ENCODE data around the gene IRAK1BP1.
A peak's percentile ranks its signal among the peaks of the same experiment; 100 is the strongest.
"Not testable (repeated sequence)": the region's sequence is repeated elsewhere in the genome, so short reads cannot be mapped to it uniquely, and the experiment has no call there.

The IRAK1BP1 gene

DNA sequence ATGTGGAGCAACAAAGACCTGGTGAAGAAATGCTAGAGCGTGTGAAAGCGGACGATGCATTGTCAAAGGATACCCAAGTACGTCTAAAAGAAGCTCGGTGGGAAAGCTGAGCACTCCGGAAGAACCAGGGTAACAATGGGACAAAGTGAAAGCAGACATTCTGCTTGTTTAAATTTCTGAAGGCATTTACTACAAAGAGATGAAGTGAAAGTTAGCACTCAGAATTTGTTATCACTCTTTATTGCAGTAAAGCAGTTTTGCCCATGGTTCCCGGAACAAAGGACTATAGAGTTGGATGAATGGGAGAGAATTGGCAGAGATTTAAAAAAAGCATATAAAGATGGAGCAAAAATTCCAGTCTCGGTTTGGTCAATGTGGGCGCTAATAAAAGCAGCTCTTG is 12.8 kb upstream of the IRAK1BP1 start:
- no peak for ATAC-seq (ENCODE audit: low read depth)
- Mint-ChIP-seq H3K27ac (no peak overlapping the region), H3K36me3 (peaks cover 6% of the 10 kb centered on the region), H3K4me1 (no peaks in the 10 kb centered on the region), H3K4me3 (no peak overlapping the region), H3K9me3 (peaks cover 2% of the 10 kb centered on the region), H3K27me3 (no peaks in the 10 kb centered on the region)
- no peak for DNase-seq (ENCODE audit: low spot score in 2 of 2)

DNA sequence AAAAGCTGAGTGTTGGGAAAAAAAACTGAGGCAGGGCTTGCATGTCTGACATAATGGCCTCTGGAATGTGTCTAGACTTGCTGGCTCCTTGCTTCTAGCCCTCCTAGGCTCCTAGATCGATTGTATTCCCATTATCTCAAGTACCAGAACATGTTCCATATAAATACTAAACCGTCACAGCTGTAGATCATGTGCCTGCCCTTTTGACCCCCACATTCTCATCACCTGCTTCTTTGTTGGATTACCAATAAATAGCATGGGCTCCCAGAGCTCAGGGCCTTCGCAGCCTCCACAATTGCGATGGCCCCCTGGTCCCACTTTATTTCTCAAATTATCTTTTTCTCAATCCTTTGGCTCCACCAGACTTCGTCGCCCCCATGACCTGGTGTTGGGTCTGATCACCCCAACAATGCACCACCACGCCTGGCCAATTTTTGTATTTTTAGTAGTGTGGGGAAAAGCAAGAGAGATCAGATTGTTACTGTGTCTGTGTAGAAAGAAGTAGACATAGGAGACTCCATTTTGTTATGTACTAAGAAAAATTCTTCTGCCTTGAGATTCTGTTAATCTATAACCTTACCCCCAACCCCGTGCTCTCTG is 8.9 kb upstream of the IRAK1BP1 start:
- H3K4me1 Mint-ChIP-seq, H3K27ac Mint-ChIP-seq: not testable (repeated sequence)

DNA sequence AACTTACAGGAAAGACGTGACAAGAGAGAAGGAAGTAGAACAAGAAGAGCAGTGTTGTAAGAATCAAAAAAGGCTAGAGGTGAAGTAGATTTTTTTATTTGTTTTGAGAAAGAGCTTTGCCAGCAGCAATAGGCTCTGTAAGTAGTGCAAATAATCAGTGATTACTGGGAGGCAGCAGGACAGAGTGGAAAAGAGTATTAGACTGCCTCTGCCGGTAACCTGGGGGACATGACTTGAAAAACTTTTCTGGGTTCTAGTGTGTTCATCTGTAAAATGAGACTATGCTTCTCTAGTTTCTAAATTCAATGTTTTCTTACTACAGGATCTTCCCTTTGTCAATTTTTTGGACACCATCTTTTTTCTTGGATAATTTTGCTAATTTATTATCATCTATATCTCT is 5.8 kb upstream of the IRAK1BP1 start:
- no peak overlapping the region for H3K27ac Mint-ChIP-seq
- no peak for DNase-seq (ENCODE audit: low spot score in 2 of 2)

More for the DNA sequence above, 8.9 kb upstream of the IRAK1BP1 start:
- DNase-seq (ENCODE audit: low spot score in 2 of 2); H3K36me3 Mint-ChIP-seq; ATAC-seq (ENCODE audit: low read depth); H3K9me3 Mint-ChIP-seq; H3K4me3 Mint-ChIP-seq; H3K27me3 Mint-ChIP-seq: not testable (repeated sequence)

DNA sequence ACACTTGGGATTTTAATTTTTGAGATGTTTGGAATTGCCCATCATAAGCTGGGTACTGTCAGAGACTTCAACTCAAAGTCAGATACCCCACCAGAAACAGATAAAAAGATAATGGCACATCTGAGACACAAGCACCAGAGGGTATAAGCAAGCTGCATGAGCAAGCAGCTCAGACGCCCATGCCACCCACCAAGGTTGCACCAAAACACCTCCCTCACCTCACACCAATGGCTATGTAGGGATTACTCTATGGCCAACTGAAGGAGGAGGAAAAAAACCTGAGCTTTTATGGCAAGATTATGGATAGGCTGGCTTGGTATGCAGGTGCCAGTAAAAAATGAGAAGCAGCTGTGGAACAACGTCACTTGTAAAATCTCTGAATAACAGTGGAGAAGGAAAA is 3.8 kb upstream of the IRAK1BP1 start:
- no peak overlapping the region for H3K4me3 Mint-ChIP-seq
- H3K36me3 Mint-ChIP-seq: peaks cover under 1% of the 10 kb centered on the region
- peaks cover 3% of the 10 kb centered on the region for H3K4me1 Mint-ChIP-seq
- DNase-seq (ENCODE audit: low spot score in 2 of 2) (no peak), ATAC-seq (ENCODE audit: low read depth) (no peak)
- H3K9me3 Mint-ChIP-seq: peaks cover under 1% of the 10 kb centered on the region
- no peaks in the 10 kb centered on the region for H3K27me3 Mint-ChIP-seq
- no peak overlapping the region for H3K27ac Mint-ChIP-seq

More for the DNA sequence above, 5.8 kb upstream of the IRAK1BP1 start:
- Mint-ChIP-seq H3K9me3 (peaks cover 2% of the 10 kb centered on the region), H3K4me1 (no peaks in the 10 kb centered on the region), H3K4me3 (no peak overlapping the region), H3K36me3 (peaks cover 2% of the 10 kb centered on the region), H3K27me3 (no peaks in the 10 kb centered on the region)
- no peak for ATAC-seq (ENCODE audit: low read depth)

DNA sequence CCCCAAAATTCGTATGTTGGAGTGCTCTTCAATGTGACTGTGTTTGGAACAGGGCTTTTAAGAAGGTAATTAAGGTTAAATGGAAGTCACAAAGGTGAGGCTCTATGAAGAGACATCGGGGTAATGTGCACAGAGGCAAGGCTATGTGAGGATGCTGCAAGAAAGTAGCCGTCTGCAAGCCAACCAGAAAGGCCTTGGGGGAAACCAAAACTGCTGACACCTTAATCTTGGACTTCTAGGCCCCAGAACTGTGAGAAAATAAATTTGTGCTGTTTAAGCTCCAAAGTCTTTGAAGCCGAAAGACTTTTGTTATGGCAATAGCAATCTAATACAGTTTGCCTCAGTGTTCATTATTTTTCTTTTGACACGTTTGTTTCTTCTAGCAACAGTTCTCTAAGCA is 2.4 kb upstream of the IRAK1BP1 start:
- H3K27me3 Mint-ChIP-seq: no peaks in the 10 kb centered on the region
- peaks cover 3% of the 10 kb centered on the region for H3K4me1 Mint-ChIP-seq
- H3K27ac Mint-ChIP-seq: no peak overlapping the region
- no peaks in the 10 kb centered on the region for H3K36me3 Mint-ChIP-seq
- H3K4me3 Mint-ChIP-seq: no peak overlapping the region
- ATAC-seq (ENCODE audit: low read depth) (no peak), DNase-seq (ENCODE audit: low spot score in 2 of 2) (no peak)
- no peaks in the 10 kb centered on the region for H3K9me3 Mint-ChIP-seq

DNA sequence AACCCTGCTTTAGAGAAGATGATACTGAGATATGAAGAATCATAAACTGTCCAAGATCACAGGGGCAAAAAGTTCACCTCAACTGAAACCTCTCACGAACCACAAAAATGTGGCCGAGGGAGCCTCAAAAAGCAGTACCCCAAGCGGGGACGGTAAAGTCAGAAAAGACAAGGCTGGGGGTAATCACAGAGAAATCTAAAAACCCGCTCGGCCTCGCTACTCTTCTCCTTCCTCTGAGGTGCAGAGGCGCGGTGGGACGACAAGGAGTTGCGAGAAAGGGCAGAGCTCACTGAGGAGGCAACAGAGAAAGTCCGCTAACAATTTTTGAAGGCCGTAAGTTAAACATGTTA is 356 bp upstream of the IRAK1BP1 start:
- no peak for DNase-seq (ENCODE audit: low spot score in 2 of 2)

DNA sequence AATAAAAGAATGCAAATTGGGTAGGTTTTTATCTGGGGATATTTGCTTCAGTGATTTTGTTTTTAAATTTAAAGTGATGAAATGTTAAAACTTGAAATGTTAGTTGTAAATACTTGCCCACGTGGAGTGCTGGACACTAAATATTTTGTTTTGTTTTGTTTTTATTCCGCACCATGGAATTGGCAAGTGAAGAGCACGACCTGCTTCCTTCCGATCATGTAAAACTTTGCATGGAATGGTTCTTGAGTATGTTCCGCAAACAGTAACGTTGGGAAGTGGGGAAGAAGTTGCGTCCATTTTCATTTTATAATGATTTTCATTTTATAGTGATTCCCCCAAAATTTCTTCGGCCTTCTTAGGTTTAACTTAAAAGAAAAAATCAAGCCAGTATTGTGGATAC is 765 bp downstream of the IRAK1BP1 start:
- peaks cover 2% of the 10 kb centered on the region for H3K36me3 Mint-ChIP-seq
- H3K4me1 Mint-ChIP-seq: peaks cover 3% of the 10 kb centered on the region
- ATAC-seq (ENCODE audit: low read depth) (no peak), DNase-seq (ENCODE audit: low spot score in 2 of 2) (no peak)
- peak overlapping the region; percentile 94 for H3K4me3 Mint-ChIP-seq
- H3K27ac Mint-ChIP-seq: peak overlapping the region; percentile 93
- H3K27me3 Mint-ChIP-seq: no peaks in the 10 kb centered on the region
- H3K9me3 Mint-ChIP-seq: no peaks in the 10 kb centered on the region

More for the DNA sequence above, 356 bp upstream of the IRAK1BP1 start:
- peak; percentile 25 for ATAC-seq (ENCODE audit: low read depth)
- peak overlapping the region; percentile 94 for H3K4me3 Mint-ChIP-seq
- H3K9me3 Mint-ChIP-seq: no peaks in the 10 kb centered on the region
- H3K27ac Mint-ChIP-seq: peak overlapping the region; percentile 93
- peaks cover 2% of the 10 kb centered on the region for H3K36me3 Mint-ChIP-seq
- H3K4me1 Mint-ChIP-seq: peaks cover 3% of the 10 kb centered on the region
- no peaks in the 10 kb centered on the region for H3K27me3 Mint-ChIP-seq

DNA sequence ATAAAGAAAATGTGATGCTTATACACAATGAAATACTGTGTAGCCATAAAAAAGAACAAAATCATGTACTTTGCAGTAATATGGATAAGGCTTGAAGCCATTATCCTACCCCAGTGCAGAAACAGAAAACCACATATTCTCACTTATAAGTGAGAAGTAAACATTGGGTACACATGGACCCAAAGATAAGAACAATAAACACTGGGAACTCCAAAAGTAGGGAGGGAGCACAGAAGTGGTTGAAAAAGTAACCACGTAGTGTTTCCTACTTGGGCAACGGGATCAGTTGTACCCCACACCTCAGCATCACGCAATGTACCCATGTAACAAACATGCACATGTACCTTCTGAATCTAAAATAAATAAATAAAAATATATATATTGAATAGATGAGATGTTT is 8.2 kb downstream of the IRAK1BP1 start:
- no peak for ATAC-seq (ENCODE audit: low read depth)
- Mint-ChIP-seq H3K36me3 (peaks cover 29% of the 10 kb centered on the region), H3K9me3 (no peaks in the 10 kb centered on the region), H3K4me1 (no peaks in the 10 kb centered on the region), H3K27me3 (no peaks in the 10 kb centered on the region), H3K4me3 (no peak overlapping the region), H3K27ac (no peak overlapping the region)
- DNase-seq (ENCODE audit: low spot score in 2 of 2): no peak

DNA sequence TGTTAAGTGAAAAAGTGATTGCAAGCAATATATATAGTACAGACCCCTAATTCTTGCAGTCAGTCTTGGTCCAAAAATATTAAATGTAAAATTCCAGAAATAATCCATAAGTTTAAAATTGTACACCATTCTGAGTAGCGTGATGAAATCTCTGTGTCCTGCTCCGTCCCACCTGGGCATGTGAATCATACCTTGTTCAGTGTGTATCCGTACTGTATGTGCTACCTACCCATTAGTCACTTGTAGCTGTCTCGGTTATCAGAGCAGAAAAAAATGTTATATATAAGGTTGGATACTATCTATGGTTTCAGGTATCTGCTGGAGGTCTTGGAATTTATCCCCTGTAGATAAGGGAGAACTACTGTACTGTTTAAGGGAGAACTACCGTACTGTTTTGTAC is 16.3 kb downstream of the IRAK1BP1 start:
- peaks cover 19% of the 10 kb centered on the region for H3K36me3 Mint-ChIP-seq
- H3K4me1 Mint-ChIP-seq: no peaks in the 10 kb centered on the region
- ATAC-seq (ENCODE audit: low read depth) (no peak), DNase-seq (ENCODE audit: low spot score in 2 of 2) (no peak)
- no peak overlapping the region for H3K27ac Mint-ChIP-seq
- H3K27me3 Mint-ChIP-seq: no peaks in the 10 kb centered on the region
- H3K9me3 Mint-ChIP-seq: no peaks in the 10 kb centered on the region
- H3K4me3 Mint-ChIP-seq: no peak overlapping the region

DNA sequence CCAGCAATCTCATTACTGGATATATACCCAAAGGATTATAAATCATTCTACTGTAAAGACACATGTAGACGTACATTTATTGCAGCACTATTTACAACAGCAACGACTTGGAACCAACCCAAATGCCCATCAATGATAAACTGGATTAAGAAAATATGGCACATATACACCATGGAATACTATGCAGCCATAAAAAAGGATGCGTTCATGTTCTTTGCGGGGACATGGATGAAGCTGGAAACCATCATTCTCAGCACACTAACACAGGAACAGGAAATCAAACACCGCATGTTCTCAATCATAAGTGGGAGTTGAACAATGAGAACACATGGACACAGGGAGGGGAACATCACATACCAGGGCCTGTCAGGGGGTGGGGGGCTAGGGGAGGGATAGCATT is 22.6 kb downstream of the IRAK1BP1 start:
- peaks cover 16% of the 10 kb centered on the region for H3K36me3 Mint-ChIP-seq
- DNase-seq (ENCODE audit: low spot score in 2 of 2); H3K4me3 Mint-ChIP-seq; H3K4me1 Mint-ChIP-seq; H3K27me3 Mint-ChIP-seq; H3K27ac Mint-ChIP-seq; H3K9me3 Mint-ChIP-seq; ATAC-seq (ENCODE audit: low read depth): not testable (repeated sequence)

DNA sequence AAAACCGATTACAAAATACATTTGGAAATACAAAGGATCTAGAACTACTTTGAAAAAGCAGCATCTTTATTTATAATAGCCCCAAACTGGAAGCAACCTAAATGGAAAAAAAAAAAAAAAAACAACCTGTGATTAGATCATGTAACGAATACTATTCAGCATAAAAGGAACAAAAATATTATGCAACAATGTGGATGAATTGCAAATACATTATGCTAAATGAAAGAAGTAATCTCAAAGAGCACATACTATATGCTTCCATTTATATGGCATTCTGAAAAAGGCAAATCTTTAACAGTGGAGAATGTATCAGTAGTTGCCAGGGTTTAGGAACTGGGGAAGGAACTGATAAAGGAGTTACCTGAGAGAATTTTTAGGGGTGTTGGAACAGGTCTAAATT is 28.9 kb downstream of the IRAK1BP1 start:
- Mint-ChIP-seq H3K9me3 (no peaks in the 10 kb centered on the region), H3K4me3 (no peak overlapping the region), H3K27ac (no peak overlapping the region), H3K27me3 (no peaks in the 10 kb centered on the region), H3K4me1 (no peaks in the 10 kb centered on the region), H3K36me3 (peaks cover 5% of the 10 kb centered on the region)
- DNase-seq (ENCODE audit: low spot score in 2 of 2) (no peak), ATAC-seq (ENCODE audit: low read depth) (no peak)

DNA sequence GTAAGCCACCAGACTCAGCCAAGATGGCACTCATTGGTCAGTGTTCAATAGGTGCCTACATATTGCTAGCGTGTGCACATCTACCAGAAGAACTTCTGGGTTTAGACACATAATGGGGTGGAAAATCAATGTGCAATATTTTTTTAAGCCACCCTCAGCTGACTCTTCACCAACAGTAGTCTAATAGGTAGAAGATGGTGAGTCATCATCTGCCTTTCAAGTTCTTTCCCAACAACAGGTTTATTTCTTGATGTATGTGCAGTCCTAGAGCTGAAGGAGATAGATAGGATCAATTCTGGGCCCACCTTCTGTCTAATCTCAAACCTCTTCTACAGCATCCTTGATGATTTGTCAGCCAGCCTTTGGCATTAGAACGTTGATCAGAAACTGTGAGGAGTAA is 41.3 kb downstream of the IRAK1BP1 start:
- peaks cover 5% of the 10 kb centered on the region for H3K36me3 Mint-ChIP-seq
- no peaks in the 10 kb centered on the region for H3K9me3 Mint-ChIP-seq
- H3K4me1 Mint-ChIP-seq: peaks cover 14% of the 10 kb centered on the region
- no peak overlapping the region for H3K4me3 Mint-ChIP-seq
- DNase-seq (ENCODE audit: low spot score in 2 of 2) (no peak), ATAC-seq (ENCODE audit: low read depth) (no peak)
- H3K27me3 Mint-ChIP-seq: peaks cover 16% of the 10 kb centered on the region
- no peak overlapping the region for H3K27ac Mint-ChIP-seq

DNA sequence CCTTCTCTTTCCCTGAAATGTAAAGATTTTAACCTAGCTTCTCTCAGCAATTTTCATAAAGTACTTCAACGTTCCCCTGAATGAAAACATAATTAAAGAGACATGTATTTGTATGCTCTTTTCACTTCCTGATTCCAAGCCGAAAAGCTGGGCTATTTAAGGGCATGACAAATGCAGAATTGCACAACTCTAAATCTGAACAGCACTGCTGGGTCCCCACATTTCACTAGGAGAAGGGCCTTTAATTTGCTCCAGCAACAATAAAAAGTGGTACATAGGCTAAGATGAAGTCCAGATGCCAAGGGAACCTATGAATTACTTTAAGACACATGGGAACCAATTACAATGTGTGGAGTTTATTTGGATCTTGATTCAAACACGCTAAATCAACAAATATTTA is 42.0 kb downstream of the IRAK1BP1 start:
- ATAC-seq (ENCODE audit: low read depth) (no peak), DNase-seq (ENCODE audit: low spot score in 2 of 2) (no peak)
- H3K4me1 Mint-ChIP-seq: peaks cover 14% of the 10 kb centered on the region
- peaks cover 5% of the 10 kb centered on the region for H3K36me3 Mint-ChIP-seq
- H3K27me3 Mint-ChIP-seq: peaks cover 16% of the 10 kb centered on the region
- H3K9me3 Mint-ChIP-seq: no peaks in the 10 kb centered on the region
- no peak overlapping the region for H3K27ac Mint-ChIP-seq
- no peak overlapping the region for H3K4me3 Mint-ChIP-seq

DNA sequence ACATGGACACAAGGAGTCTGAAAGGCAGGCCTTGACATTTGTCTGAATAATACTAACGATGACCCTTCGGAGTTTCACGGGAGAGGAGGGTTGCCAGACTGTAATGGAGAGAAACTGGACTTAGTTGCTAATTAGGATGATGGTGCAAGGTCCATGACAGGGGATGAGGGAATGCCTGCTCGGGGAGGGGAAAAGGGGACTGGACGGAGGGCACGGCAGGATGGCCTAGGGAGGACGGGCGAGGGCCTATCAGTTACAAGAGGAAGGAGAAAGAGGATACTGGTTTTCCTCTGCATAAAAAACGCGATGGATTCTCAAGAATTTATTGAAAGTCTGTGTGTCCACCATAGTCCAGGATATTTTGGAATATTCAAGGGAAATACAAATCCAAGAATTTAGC is 42.7 kb downstream of the IRAK1BP1 start:
- Mint-ChIP-seq H3K36me3 (peaks cover 5% of the 10 kb centered on the region), H3K27me3 (peaks cover 16% of the 10 kb centered on the region), H3K4me1 (peaks cover 14% of the 10 kb centered on the region), H3K9me3 (no peaks in the 10 kb centered on the region), H3K4me3 (peak overlapping the region; percentile 29), H3K27ac (no peak overlapping the region)
- ATAC-seq (ENCODE audit: low read depth): no peak
- no peak for DNase-seq (ENCODE audit: low spot score in 2 of 2)

DNA sequence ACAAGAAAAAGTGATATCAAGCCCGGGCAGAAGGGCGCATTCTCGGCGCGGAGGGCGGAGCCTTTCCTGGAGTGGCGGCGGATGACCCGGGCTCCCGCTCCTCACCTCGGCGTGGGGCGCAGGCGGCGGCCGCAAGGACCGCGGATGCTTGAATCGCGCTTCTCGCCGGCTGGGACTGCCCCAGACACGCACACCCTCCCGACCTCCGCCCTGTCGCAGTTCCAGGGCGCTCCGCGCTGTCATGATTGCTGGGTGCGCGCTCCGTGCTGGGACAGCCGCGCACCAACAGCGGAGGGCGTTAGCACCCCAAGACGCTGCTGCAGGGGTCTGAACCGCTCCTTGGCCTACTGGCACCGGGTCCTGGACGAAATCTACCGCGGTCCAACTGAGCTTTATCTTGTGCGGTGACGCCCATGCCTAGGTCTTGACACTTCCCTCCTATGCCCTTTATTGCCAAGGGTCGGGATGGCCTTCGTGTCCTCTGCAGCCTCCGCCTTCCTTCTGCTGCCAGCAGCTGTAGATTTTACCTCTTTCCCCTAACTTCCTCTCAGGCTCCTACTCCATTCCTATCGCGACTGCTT is 43.3 kb downstream of the IRAK1BP1 start:
- peaks cover 16% of the 10 kb centered on the region for H3K27me3 Mint-ChIP-seq
- H3K4me3 Mint-ChIP-seq: peak overlapping the region; percentile 45
- H3K9me3 Mint-ChIP-seq: no peaks in the 10 kb centered on the region
- no peak overlapping the region for H3K27ac Mint-ChIP-seq
- H3K4me1 Mint-ChIP-seq: peaks cover 14% of the 10 kb centered on the region
- no peak for DNase-seq (ENCODE audit: low spot score in 2 of 2)
- ATAC-seq (ENCODE audit: low read depth): peak; percentile 29
- H3K36me3 Mint-ChIP-seq: peaks cover 5% of the 10 kb centered on the region

Measured in memory B cell (primary cell).